GM19438 (cell line): ENCODE measurements around the gene CALY.

ENCODE experiments used
- ATAC-seq: cut with Tn5 transposase; IDR thresholded peaks from one replicate; pipeline ENCODE4 v1.9.1; 2021; ENCODE audit warnings: low read depth; ENCODE audit not compliant: unreplicated experiment

Gene CALY

GRCh38 chr10:133353202-133353959 lies 16.7 kb upstream of the CALY start:
- no peak for ATAC-seq

- ATAC-seq, result no peak
Measured at GRCh38 chr10:133351408-133352318, 15.0 kb upstream of the CALY start.

- no peak for ATAC-seq
Measured at GRCh38 chr10:133350950-133351329, 14.2 kb upstream of the CALY start.

GRCh38 chr10:133350283-133350949 lies 13.7 kb upstream of the CALY start:
- ATAC-seq, result no peak

- no peak for ATAC-seq
Measured at GRCh38 chr10:133349577-133350011, 12.9 kb upstream of the CALY start.

GRCh38 chr10:133349160-133349568 lies 12.5 kb upstream of the CALY start:
- no peak for ATAC-seq

- ATAC-seq, result no peak
Measured at GRCh38 chr10:133347710-133348517, 11.2 kb upstream of the CALY start.

- ATAC-seq, result no peak
Measured at GRCh38 chr10:133346413-133346812, 9.7 kb upstream of the CALY start.

GRCh38 chr10:133344236-133344635 lies 7.5 kb upstream of the CALY start:
- ATAC-seq, result no peak

- ATAC-seq, result no peak
Measured at GRCh38 chr10:133343558-133343957, 6.9 kb upstream of the CALY start.

- ATAC-seq, result no peak
Measured at GRCh38 chr10:133342942-133343341, 6.2 kb upstream of the CALY start.

- no peak for ATAC-seq
Measured at GRCh38 chr10:133341983-133342382, 5.3 kb upstream of the CALY start.

GRCh38 chr10:133339708-133340380 lies 3.1 kb upstream of the CALY start:
- ATAC-seq, result no peak

- ATAC-seq, result no peak
Measured at GRCh38 chr10:133338080-133339071, 1.7 kb upstream of the CALY start.

GRCh38 chr10:133337370-133337725 lies 652 bp upstream of the CALY start:
- no peak for ATAC-seq

GRCh38 chr10:133336118-133336576 lies 549 bp downstream of the CALY start:
- no peak for ATAC-seq

GRCh38 chr10:133335246-133336117 lies 1.2 kb downstream of the CALY start:
- no peak for ATAC-seq
